Measurements from ENCODE around the gene ENPP1.
"Not testable (repeated sequence)": the region's sequence is repeated elsewhere in the genome, so short reads cannot be mapped to it uniquely, and the experiment has no call there.

ENPP1 gene

DNA sequence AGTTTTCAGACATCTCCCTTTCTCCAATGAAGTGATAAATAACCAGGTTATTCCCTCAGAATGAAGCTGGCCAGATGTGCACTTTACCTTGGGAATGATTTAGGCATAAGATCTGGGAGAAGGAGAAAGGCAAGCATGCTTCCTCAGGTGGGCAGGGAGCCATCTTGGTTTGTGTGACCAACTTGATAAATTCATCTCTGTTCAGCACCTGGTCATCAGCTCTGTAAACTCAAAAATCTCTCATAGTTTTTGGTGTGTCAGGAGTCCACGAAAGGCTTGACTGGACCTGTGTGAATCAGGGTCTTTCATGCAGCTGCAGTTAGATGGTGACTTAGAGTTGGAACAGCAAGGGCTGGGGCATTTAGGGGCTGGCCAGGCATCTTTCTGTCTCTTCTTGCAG is 24.5 kb downstream of the ENPP1 start:
- DNase-seq = no peak

DNA sequence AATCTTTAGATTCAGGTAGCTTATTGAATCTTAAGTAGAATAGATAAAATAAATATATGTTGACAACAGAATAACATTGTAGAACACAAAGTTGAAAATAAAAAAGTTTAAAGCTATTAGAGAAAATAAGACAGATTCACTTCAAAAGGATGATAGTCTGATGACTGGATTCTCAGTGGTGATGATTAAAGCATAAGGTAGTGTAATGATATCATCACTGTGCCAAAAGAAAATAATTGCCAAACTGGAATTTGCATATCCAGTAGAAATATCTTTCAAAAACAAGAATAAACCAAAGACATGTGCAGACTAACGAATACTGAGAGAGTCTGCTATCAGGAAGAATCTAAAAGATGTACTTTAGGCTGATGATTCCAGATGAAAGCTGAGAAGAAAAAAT is 30.2 kb downstream of the ENPP1 start:
- DNase-seq = no peak

DNA sequence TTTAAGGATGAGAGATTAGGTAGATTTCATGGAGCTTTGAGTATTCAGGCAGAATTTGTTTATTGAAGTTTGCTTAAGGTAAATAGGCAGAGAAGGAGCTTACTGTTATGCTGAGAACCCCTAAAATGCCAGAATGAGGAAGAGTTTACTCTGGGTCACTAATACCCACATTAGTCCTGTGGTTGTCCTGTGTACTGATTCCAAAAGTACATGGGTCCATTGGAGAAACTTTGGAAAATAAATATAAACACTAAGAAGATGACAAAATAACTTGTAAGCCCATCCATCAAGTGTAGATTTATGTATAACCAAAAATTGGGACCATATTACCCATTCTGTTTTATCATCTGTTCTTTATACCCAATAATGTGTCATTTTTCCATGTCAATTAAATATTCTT is 31.6 kb downstream of the ENPP1 start:
- no peak for DNase-seq

DNA sequence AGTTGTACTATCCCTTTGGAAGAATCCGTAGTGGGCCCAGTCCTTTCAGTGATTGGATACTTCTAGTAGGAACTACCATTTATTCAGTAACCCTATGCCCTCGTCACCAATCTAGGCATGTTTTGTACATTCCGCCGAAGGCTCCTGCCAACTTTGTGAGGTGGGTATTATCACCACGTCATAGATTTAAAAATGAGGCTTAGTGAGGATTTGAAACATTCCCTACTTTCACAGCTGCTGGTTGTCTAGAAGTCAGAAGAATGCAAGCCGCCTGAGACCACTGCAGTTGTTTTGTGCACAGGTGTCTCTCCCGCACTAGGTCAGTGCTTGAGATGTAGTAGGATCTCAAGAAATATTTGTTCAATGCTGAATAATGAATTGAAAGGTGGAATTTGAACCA is 32.6 kb downstream of the ENPP1 start:
- no peak for DNase-seq

DNA sequence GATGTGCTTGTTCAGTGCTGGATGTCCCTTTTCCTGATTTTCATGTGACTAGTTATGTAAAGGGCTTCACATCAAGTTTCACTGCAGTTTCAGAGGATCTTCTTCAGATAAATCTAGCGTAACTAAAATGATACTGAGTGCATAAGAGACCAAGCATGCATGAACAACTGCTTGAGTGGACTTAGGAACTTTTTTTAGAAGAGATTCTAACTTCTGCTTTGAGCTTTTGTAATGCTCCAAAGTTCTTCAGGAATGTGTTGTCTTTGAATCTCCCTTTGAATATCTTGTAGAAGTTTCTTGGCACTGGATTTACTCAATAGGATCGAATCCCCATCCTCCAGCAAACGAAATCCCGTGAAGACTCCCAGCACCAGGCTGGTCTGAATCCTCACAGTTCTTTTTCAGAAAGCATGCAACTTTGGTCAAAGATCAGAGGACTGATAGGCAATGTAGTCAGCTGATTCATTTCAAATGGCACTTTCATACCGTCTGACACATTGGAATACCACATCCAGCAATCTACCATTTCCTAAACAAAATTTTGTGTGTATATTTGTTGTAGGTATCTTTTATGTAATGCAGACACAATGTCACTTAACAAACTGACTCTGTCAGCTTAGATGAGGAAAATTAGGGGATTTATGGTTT is 33.2 kb downstream of the ENPP1 start:
- DNase-seq = no peak

DNA sequence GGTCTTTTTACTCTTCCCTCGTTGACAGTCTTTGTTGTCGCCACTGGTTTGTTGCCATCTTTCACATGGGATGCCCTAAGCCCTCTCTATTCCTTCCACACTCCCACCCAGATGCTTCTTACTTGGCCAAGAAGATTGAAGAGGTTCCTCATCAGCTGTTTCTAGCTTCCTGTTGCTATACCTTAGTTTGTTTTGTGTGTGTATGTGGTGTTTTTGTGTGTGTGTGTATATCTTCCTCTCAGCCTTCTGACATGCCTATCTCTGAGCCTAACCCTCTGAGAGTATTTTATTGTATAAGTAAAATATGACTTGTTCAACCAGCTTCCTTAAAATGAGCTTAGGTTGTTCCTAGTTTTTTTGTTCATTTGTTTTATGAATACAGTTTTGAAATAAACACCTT is 35.9 kb downstream of the ENPP1 start:
- no peak for DNase-seq

DNA sequence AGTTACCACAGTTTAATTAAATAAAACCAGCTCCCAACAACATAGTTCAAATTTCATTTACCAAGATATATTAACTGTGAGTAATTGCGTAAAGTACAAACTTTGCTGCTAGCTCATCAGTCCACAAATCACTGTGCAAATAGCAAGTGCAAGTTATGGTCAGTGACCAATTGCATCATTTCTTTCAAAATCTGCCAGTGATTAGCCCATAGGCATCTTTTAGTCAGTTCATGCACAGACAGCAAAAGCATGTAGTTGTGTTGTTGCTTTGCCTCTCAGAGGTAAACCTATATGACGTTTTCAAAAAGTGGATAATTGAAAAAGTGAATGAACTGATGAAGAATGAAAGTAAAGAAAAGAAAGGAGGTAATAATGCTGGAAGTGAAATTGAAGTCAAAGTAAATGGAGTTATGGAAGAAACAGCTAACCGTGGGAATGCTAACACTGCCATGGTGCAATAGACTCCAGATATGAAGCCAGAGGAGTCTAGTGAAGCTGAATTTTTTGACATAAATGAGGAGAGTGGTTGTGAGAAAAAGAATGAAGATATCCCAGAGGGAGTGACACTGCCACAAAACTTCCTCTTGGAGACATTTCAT is 36.5 kb downstream of the ENPP1 start:
- no peak for DNase-seq

DNA sequence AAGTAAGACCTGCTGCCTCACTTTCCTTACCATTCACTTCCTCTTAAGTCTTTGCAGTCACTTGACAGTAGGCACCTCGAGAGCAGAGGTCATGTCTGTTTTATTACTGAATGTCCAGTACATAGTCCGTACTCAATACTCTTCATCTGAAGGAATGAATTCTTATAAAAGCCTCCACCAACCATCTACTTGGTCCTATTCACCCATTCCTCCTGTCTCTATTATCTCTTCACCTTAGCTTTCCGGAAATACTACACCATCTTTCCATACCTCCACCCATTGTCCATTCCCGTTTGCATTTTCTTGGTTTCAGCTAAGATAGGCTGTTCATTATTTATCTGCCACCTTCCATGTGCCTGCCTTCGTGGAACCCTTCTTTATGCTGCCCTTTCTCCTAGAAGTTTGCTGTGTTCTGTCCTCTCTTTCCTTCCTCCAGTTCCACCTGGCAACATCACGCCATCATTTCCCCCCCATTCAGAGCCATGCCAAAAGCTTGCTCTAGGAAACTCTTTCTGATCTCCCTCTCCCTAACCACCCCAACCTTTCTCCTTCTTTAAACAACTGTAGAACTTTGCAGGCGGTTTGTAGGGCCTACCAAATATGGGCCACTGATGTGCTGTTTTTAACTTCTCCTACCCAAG is 38.3 kb downstream of the ENPP1 start:
- DNase-seq = no peak

DNA sequence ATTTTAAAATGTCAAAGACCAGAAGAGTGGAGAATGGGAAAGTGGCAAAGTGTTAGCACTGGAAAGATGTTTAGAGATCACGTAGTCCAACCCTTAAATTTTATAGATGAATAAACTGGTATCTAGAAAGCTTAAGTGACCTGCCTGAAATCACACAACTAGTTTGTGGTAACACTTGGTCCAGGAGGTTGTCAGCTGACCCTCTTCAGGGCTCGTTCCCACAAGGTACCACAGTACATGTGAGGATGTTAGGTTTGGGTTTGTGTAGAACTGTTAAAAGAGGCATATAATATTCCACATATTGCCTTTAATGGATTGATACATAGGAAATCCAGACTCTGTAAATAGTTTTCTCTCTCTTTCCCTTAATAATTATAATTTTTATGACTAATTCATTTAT is 39.1 kb downstream of the ENPP1 start:
- no peak for DNase-seq

DNA sequence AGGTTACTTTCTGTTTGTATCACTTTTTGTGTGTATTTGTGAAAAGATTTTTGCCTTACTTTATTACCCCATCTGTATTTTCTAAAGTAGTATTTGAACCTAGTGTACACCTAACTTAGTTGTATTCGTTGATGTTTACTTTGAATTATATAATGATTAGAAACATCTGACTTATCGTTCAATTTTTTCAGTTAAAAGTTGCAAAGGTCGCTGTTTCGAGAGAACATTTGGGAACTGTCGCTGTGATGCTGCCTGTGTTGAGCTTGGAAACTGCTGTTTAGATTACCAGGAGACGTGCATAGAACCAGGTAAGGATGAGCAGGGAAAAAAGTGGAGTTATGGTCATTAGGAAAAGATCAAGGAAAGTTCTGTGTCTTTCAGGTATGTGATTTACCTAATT is 42.0 kb downstream of the ENPP1 start:
- DNase-seq = no peak

DNA sequence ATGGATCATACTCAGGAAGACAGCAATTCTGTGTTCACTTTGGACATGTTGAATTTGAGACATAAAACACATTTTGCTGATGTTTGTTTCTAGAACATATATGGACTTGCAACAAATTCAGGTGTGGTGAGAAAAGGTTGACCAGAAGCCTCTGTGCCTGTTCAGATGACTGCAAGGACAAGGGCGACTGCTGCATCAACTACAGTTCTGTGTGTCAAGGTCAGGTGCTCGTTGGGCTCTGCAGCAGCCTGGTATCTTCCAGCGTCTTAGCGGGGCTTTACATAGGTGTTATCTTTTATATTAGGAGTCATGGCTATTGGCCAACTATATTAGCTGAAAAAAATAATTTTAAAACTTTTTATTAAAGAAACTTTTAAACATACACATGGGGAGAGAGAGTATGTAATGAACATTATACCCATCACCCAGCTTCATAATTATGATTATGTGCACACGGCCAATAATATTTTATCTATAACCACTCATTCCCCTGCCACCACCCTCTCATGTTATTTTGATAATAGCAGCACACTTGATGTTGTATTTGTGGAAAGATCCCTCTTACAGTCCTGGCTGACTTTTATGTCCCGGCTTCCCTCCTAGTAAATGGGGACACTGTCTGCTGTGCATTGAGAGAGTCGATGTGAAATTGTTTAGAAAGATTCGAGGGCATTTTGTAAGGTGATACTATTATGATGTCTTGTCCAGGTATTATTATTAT is 43.4 kb downstream of the ENPP1 start:
- DNase-seq = no peak

DNA sequence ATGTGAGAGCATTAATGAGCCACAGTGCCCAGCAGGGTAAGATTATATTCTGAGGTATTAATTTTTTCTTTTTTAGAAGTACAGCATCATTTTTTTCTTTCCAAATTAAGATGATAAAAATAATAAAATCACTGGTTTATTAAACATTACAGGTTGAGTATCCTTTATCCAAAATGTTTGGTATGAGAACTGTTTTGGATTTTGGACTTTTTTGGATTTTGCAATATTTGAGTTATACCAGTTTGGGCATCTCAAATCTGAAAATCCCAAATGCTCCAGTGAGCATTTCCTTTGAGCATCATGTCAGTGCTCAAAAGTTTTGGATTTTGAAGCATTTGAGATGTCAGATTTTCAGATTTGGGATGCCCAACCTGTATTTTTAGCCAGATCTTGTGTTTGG is 44.4 kb downstream of the ENPP1 start:
- no peak for DNase-seq

DNA sequence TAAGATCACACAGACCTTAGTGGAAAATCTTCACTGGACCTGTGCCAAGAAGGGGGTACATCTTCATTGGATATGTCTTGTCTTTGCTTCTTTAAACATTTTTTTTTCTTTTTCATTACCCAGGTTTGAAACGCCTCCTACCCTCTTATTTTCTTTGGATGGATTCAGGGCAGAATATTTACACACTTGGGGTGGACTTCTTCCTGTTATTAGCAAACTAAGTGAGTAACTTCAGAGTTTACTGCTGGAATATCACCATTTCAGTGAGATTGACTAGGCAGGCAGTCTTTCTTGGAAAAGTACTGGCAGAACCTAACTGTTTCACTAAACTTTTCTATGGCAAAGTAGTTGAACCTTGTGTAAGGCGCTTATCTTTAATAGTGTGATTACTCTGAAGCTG is 47.0 kb downstream of the ENPP1 start:
- DNase-seq = no peak

DNA sequence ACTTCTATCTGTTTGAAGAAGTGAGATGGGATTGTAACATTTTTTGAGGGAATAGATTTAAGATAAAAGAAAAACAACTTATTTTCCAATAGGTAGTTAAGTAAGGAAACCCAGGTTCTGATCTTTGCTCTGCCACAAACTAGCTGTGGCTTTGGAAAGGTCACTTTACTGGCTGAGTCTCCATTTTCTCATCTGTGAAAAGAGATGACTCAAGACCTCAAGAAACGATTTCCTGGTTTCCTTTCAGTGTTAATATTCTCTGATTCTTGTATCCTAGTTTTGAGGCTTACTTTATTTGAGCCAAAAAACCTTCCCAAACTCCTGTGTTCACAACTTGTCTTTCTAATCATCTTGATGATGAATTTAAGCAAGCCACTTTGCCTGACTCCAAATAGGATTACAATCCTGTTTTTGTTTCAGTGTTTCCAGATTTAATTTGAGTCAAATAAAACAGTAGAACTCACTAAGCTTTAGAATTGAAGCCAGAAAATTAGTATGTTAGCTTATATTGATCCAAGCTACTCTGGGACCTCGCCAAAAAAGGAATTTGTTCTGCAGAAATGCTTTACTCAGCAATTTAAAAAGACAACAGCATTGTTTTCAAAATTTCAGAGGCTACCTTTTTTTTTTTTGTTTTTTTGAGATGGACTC is 51.1 kb downstream of the ENPP1 start:
- no peak for DNase-seq

DNA sequence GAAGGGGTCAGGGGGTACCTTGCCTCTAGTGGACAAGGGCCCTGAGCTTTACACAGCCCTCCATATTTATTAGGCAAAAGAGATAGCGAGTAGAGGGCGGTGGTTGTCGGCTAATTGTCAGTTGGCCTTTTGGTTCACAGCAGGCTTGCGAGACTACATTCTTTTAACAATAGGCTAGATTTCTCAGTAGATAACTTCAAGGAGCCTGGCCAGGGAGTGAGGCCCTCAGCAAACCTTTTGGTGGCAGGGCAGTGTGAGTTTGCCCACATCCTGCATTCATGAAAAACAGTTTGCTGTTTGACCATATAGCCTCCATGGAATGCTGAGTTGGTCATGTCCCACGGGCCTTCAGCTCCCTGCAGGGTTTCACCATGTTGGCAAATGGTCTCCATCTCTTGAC is 51.8 kb downstream of the ENPP1 start:
- not testable (repeated sequence) for DNase-seq

DNA sequence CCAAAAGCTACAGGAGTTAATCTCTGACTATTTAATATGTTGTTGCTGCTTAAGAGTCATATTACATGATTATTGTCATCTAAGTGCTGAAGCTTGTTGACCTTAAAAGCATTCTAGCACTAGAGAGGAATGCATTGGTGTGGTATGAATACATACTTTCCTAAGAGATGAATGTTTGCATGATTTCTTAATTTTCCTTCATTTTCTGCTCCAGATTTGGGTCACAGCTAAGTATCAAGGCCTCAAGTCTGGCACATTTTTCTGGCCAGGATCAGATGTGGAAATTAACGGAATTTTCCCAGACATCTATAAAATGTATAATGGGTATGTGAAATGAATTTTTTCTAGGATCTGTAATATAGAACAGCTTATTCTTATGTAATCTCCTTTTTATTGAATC is 53.6 kb downstream of the ENPP1 start:
- no peak for DNase-seq

DNA sequence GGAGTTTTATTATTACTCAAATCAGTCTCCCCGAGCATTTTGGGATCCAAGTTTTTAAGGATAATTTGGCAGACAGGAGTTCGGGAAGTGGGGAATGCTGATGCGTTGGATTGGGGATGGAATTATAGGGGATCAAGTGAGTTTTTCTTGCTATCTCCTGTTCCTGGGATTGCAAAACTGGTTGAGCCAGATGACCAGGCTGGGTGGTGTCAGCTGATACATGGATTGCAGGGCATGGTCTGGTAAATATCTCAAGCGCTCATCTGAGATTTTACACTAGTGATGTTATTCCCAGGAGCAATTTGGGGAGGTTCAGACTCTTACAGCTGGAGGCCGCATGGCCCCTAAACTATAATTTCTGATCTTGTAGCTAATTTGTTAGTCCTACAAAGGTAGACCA is 54.7 kb downstream of the ENPP1 start:
- no peak for DNase-seq

DNA sequence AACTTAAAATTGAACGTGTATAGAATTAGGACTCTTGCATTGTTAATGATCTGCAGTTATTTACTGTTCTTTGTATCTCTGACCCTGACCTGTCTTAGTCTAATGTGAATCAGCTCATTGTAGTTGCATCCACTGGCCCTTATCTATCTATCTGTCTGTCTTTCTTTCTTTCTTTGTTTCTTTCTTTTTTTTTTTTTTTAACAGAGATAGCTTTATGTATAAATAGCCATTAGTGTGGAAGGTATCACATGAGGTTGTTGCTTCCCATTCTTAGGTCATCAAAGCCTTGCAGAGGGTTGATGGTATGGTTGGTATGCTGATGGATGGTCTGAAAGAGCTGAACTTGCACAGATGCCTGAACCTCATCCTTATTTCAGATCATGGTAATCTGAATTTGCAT is 59.9 kb downstream of the ENPP1 start:
- DNase-seq = no peak

DNA sequence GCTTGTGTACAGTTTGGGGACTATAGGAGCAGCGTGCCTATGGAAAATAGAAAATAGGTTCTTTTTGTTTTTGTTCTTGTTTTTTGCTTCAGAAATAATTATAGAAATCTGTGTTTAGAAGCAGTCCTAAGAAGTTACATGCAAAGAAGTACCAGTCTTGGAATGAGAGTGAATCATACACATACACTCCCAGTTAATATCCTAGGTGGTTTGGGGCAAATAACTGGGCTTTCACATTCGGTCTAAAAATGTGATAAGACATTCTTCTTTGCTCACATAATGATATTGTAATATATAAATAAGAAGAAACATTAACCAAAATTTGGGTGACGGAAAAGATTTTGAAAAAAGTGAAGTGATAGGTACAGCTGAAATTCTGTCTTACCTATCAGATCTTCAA is 61.0 kb downstream of the ENPP1 start:
- no peak for DNase-seq

DNA sequence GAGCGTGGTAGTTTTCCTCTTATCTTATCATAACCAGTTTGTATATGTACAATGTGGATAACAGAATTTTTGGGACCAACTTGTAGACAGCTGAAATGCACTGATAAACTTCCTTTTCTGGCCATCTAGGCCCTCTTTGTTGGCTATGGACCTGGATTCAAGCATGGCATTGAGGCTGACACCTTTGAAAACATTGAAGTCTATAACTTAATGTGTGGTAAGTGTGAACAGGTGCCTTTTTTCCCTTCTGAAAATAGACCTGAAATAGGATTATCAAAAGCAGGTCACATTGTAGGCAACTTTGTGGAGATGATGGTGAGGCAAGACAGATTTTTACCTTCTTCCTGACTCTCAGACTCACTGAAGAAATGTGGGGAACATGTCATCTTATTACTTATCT is 67.8 kb downstream of the ENPP1 start:
- no peak for DNase-seq

DNA sequence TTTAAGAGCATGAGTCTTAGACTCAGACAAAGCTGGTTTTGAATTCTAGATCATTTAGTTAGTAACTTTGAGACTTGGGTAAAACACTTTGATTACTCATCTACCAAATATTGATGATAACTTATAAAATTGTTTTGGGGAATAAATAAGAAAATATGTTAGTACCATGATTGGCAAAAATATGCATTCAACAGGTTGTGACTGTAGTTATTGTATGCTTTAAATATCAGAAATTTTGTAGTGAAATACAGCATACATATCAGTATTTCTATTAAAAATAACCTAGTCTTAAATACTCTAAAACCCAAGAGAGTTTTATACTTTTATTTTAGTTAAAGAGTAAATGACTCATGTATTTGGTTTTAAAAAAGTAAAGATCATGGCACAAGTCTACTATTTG is 68.7 kb downstream of the ENPP1 start:
- DNase-seq = no peak

DNA sequence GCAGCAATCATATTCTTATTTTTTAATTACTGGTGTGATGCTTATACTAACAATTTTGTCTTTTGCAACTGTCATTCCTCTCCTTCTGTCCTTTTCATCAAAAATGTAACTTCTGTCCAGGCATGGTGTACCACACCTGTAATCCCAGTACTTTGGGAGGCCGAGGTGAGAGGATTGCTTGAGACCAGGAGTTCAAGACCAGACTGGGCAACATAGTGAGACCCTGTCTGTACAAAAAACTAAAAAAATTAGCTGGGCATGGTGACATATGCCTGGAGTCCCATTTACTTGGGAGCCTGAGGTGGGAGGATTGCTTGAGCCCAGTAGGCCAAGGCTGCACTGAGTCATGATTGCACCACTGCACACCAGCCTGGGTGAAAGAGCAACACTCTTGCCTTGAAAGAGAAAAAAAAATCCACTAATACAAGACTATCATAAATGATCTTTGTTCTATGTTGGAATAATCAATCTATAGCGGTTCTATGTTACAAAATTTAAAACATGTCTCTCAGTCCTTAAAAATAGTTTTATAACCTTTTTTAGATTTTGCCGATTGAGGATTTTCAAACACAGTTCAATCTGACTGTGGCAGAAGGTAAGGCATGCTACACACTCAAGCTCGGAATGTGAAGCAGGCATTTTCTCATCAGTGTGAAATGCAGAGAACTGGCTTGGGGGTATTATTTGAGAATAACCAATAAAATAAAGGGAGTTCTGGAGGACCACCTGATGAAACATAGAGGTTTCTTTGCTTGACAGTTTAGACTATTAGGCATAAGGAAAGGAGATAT is 70.4 kb downstream of the ENPP1 start:
- no peak for DNase-seq

DNA sequence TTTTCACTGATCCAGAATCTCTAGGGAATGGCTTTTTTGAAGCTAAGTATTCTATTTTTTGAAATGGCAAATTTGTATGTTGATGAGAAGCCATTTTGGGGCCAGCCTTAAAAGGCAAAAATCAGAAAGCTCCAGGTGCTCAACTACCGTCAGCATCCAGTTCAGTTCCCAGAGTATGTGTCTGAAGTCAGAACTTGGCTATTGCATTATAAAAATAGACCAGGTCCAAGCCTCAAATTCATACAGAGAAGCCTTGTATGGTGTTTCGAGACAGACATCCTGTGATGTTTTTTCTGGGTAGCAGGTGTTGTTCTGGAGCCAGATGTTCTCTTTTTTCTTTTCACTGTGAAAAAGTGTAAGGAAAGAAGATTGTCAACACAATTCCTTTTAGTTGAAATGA is 75.2 kb downstream of the ENPP1 start:
- no peak for DNase-seq

Data from NCI-H1092 treated with DMSO at 0.1 percent for 48 hours (cell line).